Activated B cell treated with CpG ODN at 0.5 μM for 24 hours (primary cell): ENCODE data around the gene LRRC49. TPM values are rescaled to one million over a fixed set of nuclear protein-coding genes. Genes with fewer than 3 reads are reported as not detected.

Experiments used
- ATAC-seq: fragments of 200-7000 bp; cut with Tn5 transposase; one replicate; pipeline ENCODE4 v1.10.0; 2021; ENCODE audit warnings: low read depth, mild to moderate bottlenecking, moderate library complexity
- CTCF ChIA-PET: fragments of 350-600 bp; sonication (Branson Sonifier 250); formaldehyde crosslinking; loops from one replicate; lab custom pipeline; 2021; ENCODE audit warnings: antibody characterized with exemption; lab: Charles Lee
- POLR2A ChIA-PET: fragments of 350-600 bp; sonication (Branson Sonifier 250); formaldehyde crosslinking; loops from one replicate; lab custom pipeline; 2021; ENCODE audit warnings: antibody characterized with exemption; lab: Charles Lee
- DNase-seq: peaks from one replicate; pipeline ENCODE4 v3.0.0; 2022
- H3K27ac Mint-ChIP-seq: one replicate; pipeline ENCODE4 v1.8.0; 2020; ENCODE audit warnings: mixed read lengths
- H3K27me3 Mint-ChIP-seq: one replicate; pipeline ENCODE4 v1.8.0; 2021; ENCODE audit warnings: mixed read lengths
- H3K36me3 Mint-ChIP-seq: one replicate; pipeline ENCODE4 v1.8.0; 2021; ENCODE audit warnings: low read depth, mixed read lengths
- H3K4me1 Mint-ChIP-seq: one replicate; pipeline ENCODE4 v1.8.0; 2021; ENCODE audit warnings: mixed read lengths
- H3K4me3 Mint-ChIP-seq: one replicate; pipeline ENCODE4 v1.8.0; 2020; ENCODE audit warnings: mild to moderate bottlenecking, mixed read lengths
- H3K9me3 Mint-ChIP-seq: one replicate; pipeline ENCODE4 v1.8.0; 2020; ENCODE audit warnings: mixed read lengths
- CTCF ChIP-seq: fragments of 200-600 bp; IDR thresholded peaks from one replicate; pipeline ENCODE4 v1.8.0; 2022; ENCODE audit warnings: antibody characterized with exemption, mild to moderate bottlenecking
- intact Hi-C: fragments of 100-400 bp; cut with micrococcal nuclease; formaldehyde crosslinking; loops from one replicate; pipeline ENCODE4 v1.15.1; 2024
- total RNA-seq: library from RNA; stranded (reverse); gene quantifications from 2 replicates; pipeline ENCODE4 v1.2.3, GENCODE V29; 2022

The LRRC49 gene
- total RNA-seq, 1 donor from 2014 or later: 0.84 TPM

DNA sequence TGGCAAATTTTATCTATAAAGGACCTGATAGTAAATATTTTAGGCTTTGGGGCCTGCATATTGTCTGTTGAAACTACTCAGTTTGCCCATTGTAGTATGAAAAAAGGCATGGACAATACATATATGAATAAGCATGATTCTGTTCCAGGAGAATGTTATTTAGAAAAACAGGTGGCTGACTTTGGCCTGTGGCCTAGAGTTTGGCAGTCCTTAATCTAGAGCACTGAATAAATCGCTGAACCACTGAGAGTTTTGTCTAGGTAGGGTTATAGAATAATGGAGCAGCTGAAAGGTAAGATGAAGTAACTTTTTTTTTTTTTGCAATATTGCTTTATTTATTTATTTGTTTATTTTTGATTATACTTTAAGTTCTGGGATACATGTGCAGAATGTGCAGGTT is 75.0 kb downstream of the LRRC49 start:
- TF ChIP-seq CTCF: no peak
- H3K27me3 Mint-ChIP-seq: no peaks in the 10 kb centered on the region
- ChIA-PET POLR2A (no interaction called here), CTCF (no interaction called here)
- H3K27ac Mint-ChIP-seq: no peak overlapping the region
- ATAC-seq (no peak), DNase-seq (no peak)
- intact Hi-C loops: no loop called here
- H3K4me1 Mint-ChIP-seq: no peaks in the 10 kb centered on the region
- no peak overlapping the region for H3K4me3 Mint-ChIP-seq
- no peaks in the 10 kb centered on the region for H3K36me3 Mint-ChIP-seq
- peaks cover 2% of the 10 kb centered on the region for H3K9me3 Mint-ChIP-seq

DNA sequence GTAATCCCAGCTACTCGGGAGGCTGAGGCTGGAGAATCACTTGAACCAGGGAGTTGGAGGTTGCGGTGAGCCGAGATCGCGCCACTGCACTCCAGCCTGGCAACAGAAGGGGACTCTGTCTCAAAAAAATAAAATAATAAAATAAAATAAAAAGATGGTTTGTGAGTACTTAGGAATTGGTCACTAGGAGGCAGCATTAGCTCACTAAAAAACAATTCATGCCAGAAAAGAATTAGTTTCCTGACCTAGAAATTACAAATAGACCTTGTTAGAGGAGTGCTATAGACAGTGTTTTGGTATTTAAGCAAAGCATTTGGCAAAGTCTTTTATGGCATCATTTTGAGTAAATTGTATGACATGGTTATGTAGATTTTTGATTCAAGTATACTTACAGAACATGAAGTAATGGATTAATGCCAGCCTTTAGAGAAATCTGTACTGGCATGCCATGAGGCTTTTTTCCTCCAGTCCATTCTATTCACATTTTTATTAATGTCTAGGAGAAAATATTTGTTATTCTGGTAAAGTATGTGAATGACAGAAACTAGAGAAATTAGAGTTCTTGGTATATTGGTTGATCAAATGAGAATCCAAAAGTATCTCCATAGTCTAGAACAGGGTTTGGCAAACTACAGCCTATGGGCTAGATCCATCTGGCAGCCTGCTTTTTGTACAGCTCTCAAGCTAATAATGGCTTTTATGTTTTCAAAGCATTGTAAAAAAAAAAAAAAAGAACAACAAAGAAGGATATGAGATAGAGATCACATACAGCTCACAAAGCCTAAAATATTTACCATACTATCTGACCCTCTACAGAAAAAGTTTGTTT is 81.6 kb downstream of the LRRC49 start:
- no peak for ATAC-seq
- ChIA-PET CTCF (no interaction called here), POLR2A (no interaction called here)
- TF ChIP-seq CTCF: no peak
- Mint-ChIP-seq H3K27ac (no peak overlapping the region), H3K36me3 (no peaks in the 10 kb centered on the region), H3K9me3 (no peaks in the 10 kb centered on the region), H3K4me1 (no peaks in the 10 kb centered on the region), H3K4me3 (no peak overlapping the region), H3K27me3 (no peaks in the 10 kb centered on the region)
- intact Hi-C loops: no loop called here
- no peak for DNase-seq

DNA sequence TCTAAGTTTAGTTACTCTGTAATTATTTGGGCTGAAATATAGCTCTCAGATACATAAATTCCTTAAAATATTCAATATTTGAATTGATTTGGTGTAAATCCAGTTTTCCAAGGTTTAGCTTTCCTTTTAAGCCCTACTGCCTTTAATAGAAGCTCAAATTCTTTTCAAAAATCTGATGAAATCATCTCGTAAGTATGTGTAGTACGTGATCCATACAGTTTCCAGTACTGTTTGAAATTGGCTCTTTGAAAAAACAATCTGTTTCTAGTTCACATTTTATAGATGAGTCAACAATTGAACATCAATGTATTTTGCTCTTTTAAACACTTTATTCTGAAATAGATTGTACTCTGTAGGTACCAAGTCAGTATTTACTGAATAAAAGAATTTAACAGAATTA is 84.2 kb downstream of the LRRC49 start:
- Mint-ChIP-seq H3K27me3 (no peaks in the 10 kb centered on the region), H3K27ac (no peak overlapping the region), H3K4me1 (no peaks in the 10 kb centered on the region), H3K4me3 (no peak overlapping the region), H3K36me3 (no peaks in the 10 kb centered on the region), H3K9me3 (no peaks in the 10 kb centered on the region)
- DNase-seq: no peak
- ChIA-PET CTCF (no interaction called here), POLR2A (no interaction called here)
- intact Hi-C loops: no loop called here
- no peak for TF ChIP-seq CTCF
- no peak for ATAC-seq

GRCh38 chr15:70995383-70995970 is 102.9 kb downstream of the LRRC49 start:
- Mint-ChIP-seq H3K27ac (no peak overlapping the region), H3K4me1 (no peaks in the 10 kb centered on the region), H3K9me3 (peaks cover 17% of the 10 kb centered on the region), H3K4me3 (no peak overlapping the region), H3K36me3 (no peaks in the 10 kb centered on the region), H3K27me3 (peaks cover 4% of the 10 kb centered on the region)
- no peak for TF ChIP-seq CTCF
- intact Hi-C loops: no loop called here
- no peak for ATAC-seq
- ChIA-PET CTCF (no interaction called here), POLR2A (no interaction called here)
- DNase-seq: no peak

DNA sequence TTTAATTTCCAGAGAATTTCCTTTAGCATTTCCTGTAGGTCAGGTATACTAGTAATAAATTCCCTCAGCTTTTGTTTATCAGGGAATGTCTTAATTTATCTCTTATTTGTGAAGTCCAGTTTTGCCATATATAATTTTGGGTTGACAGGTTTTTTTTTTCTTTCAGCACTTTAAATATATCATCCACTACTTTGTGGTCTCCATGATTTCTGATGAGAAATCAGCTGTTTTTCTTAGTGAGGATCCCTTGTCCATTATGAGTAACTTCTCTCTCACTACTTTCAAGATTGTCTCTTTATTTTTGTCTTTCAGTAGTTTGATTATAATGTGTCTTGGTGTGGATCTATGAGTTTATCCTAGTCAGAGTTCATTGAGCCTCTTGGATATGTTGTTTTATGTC is 105.7 kb downstream of the LRRC49 start:
- ChIA-PET CTCF (no interaction called here), POLR2A (no interaction called here)
- Mint-ChIP-seq H3K9me3 (peaks cover 13% of the 10 kb centered on the region), H3K36me3 (no peaks in the 10 kb centered on the region), H3K27ac (no peak overlapping the region), H3K4me1 (no peaks in the 10 kb centered on the region), H3K27me3 (peaks cover 7% of the 10 kb centered on the region), H3K4me3 (no peak overlapping the region)
- DNase-seq: no peak
- no peak for TF ChIP-seq CTCF
- no peak for ATAC-seq
- intact Hi-C loops: no loop called here
